ENCODE results near the gene IFNA21. TPM values are rescaled to one million over a fixed set of nuclear protein-coding genes. Genes with fewer than 3 reads are reported as not detected.

IFNA21 gene
- total and polyA plus RNA-seq, 4 donors: not detected

GRCh38 chr9:21174671-21175070 is 8.2 kb upstream of the IFNA21 start:
- TF ChIP-seq RXRA (IDR thresholded peaks at IDR 0.05): no peak
- no peak for TF ChIP-seq YY1 (IDR thresholded peaks at IDR 0.05)
- no peak for TF ChIP-seq HNF4G (IDR thresholded peaks at IDR 0.05)
- no peak for TF ChIP-seq TAF1 (conservative IDR thresholded peaks at IDR 0.05)
- TF ChIP-seq FOXA2 (IDR thresholded peaks at IDR 0.05): no peak
- TF ChIP-seq RAD21 (IDR thresholded peaks at IDR 0.05): no peak
- no peak for TF ChIP-seq REST (IDR thresholded peaks at IDR 0.05)
- no peak for TF ChIP-seq EGR1 (IDR thresholded peaks at IDR 0.05; ENCODE audit: low read depth in 2 of 2)
- TF ChIP-seq, protein P1, sequence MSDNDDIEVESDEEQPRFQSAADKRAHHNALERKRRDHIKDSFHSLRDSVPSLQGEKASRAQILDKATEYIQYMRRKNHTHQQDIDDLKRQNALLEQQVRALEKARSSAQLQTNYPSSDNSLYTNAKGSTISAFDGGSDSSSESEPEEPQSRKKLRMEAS (IDR thresholded peaks at IDR 0.05): no peak
- no peak for TF ChIP-seq SP1 (IDR thresholded peaks at IDR 0.05)
- TF ChIP-seq HNF4A (conservative IDR thresholded peaks at IDR 0.05): no peak
- TF ChIP-seq NR2F2 (IDR thresholded peaks at IDR 0.05): no peak
- TF ChIP-seq, protein P2, sequence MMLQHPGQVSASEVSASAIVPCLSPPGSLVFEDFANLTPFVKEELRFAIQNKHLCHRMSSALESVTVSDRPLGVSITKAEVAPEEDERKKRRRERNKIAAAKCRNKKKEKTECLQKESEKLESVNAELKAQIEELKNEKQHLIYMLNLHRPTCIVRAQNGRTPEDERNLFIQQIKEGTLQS (IDR thresholded peaks at IDR 0.05): no peak
- no peak for TF ChIP-seq ZBTB33 (IDR thresholded peaks at IDR 0.05)
- no peak for TF ChIP-seq JUND (IDR thresholded peaks at IDR 0.05)
- TF ChIP-seq FOXA1 (IDR thresholded peaks at IDR 0.05): no peak
- TF ChIP-seq GABPA (IDR thresholded peaks at IDR 0.05 in 1 of 2, conservative IDR thresholded peaks at IDR 0.05 in 1 of 2): no peak
- TF ChIP-seq, protein P3, sequence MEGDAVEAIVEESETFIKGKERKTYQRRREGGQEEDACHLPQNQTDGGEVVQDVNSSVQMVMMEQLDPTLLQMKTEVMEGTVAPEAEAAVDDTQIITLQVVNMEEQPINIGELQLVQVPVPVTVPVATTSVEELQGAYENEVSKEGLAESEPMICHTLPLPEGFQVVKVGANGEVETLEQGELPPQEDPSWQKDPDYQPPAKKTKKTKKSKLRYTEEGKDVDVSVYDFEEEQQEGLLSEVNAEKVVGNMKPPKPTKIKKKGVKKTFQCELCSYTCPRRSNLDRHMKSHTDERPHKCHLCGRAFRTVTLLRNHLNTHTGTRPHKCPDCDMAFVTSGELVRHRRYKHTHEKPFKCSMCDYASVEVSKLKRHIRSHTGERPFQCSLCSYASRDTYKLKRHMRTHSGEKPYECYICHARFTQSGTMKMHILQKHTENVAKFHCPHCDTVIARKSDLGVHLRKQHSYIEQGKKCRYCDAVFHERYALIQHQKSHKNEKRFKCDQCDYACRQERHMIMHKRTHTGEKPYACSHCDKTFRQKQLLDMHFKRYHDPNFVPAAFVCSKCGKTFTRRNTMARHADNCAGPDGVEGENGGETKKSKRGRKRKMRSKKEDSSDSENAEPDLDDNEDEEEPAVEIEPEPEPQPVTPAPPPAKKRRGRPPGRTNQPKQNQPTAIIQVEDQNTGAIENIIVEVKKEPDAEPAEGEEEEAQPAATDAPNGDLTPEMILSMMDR (IDR thresholded peaks at IDR 0.05; ENCODE audit: low read depth, low read length, missing input control): no peak
- H3K36me3 ChIP-seq (ENCODE audit: control insufficient read depth in 4 of 4, insufficient read depth in 3 of 4, low read depth in 1 of 4, low read length in 3 of 4): no peaks in the 10 kb centered on the region

More at GRCh38 chr9:21174671-21175070, 8.2 kb upstream of the IFNA21 start:
- WGBS: 81% methylated on average over 2 of the region's 2 CpGs
- Histone ChIP-seq H3K9ac (ENCODE audit: low read depth in 1 of 2, low read length in 2 of 2) (no peak overlapping the region), H3K27me3 (ENCODE audit: control insufficient read depth in 4 of 4, insufficient read depth in 4 of 4, low read length in 3 of 4) (no peaks in the 10 kb centered on the region), H3K27ac (ENCODE audit: low read depth in 1 of 2, low read length in 2 of 2) (no peak overlapping the region), H3K4me3 (ENCODE audit: low read depth in 1 of 3, low read length in 3 of 3) (no peak overlapping the region), H3K9me3 (ENCODE audit: control insufficient read depth in 4 of 4, low read length in 3 of 4) (no peaks in the 10 kb centered on the region), H3K4me1 (ENCODE audit: control insufficient read depth in 4 of 4, insufficient read depth in 4 of 4, low read length in 3 of 4) (no peaks in the 10 kb centered on the region)
- DNase-seq (ENCODE audit: low spot score): no peak
